Trophoblast cell (in vitro differentiated cells and primary cell): Measurements from ENCODE around the gene ATCAY.

Experiments used
- DNase-seq, 2 donors: peaks; one replicate each; pipeline ENCODE4 v3.0.0-alpha.2; 2016
- H2AFZ ChIP-seq: 2 replicates; pipeline ENCODE4 v1.6.1; 2013; ENCODE audit warnings: low read length, moderate library complexity, mild to moderate bottlenecking; ENCODE audit not compliant: insufficient read depth, poor library complexity
- H2AK5ac ChIP-seq: 2 replicates; pipeline ENCODE4 v1.6.1; 2013; ENCODE audit warnings: mild to moderate bottlenecking, low read length
- H2BK120ac ChIP-seq: 2 replicates; pipeline ENCODE4 v1.6.1; 2013; ENCODE audit warnings: low read length, mild to moderate bottlenecking, moderate library complexity; ENCODE audit not compliant: insufficient read depth, poor library complexity
- H2BK12ac ChIP-seq: 2 replicates; pipeline ENCODE4 v1.6.1; 2013; ENCODE audit warnings: mild to moderate bottlenecking, low read length, moderate library complexity
- H2BK5ac ChIP-seq: 2 replicates; pipeline ENCODE4 v1.6.1; 2013; ENCODE audit warnings: low read length, low read depth, moderate library complexity, mild to moderate bottlenecking; ENCODE audit not compliant: poor library complexity
- H3K14ac ChIP-seq: 2 replicates; pipeline ENCODE4 v1.6.1; 2013; ENCODE audit warnings: mild to moderate bottlenecking, low read length
- H3K18ac ChIP-seq: 2 replicates; pipeline ENCODE4 v1.6.1; 2013; ENCODE audit warnings: mild to moderate bottlenecking, low read length
- H3K23ac ChIP-seq: 2 replicates; pipeline ENCODE4 v1.6.1; 2013; ENCODE audit warnings: low read length
- H3K27ac ChIP-seq: 2 replicates; pipeline ENCODE4 v1.5.1; 2013; ENCODE audit warnings: low read depth, mild to moderate bottlenecking, inconsistent platforms, low read length, moderate library complexity
- H3K27me3 ChIP-seq: 2 replicates; pipeline ENCODE4 v1.6.1; 2013; ENCODE audit warnings: inconsistent platforms, mild to moderate bottlenecking, low read length, moderate library complexity; ENCODE audit not compliant: insufficient read depth
- H3K36me3 ChIP-seq, 2 experiments: 1 replicate in 1 of 2; 2 replicates in 1 of 2; pipeline ENCODE4 v1.6.1; 2013; ENCODE audit warnings: low read length in 2 of 2, mild to moderate bottlenecking in 2 of 2, moderate library complexity in 1 of 2; ENCODE audit not compliant: insufficient read depth in 2 of 2, control insufficient read depth in 1 of 2
- H3K4ac ChIP-seq: 2 replicates; pipeline ENCODE4 v1.6.1; 2013; ENCODE audit warnings: low read depth, mild to moderate bottlenecking, low read length, moderate library complexity
- H3K4me1 ChIP-seq, 2 experiments: 1 replicate in 1 of 2; 2 replicates in 1 of 2; pipeline ENCODE4 v1.6.1; 2013; ENCODE audit warnings: low read length in 2 of 2, mild to moderate bottlenecking in 2 of 2, moderate library complexity in 1 of 2; ENCODE audit not compliant: insufficient read depth in 2 of 2, control insufficient read depth in 1 of 2
- H3K4me2 ChIP-seq: 2 replicates; pipeline ENCODE4 v1.6.1; 2013; ENCODE audit warnings: inconsistent platforms, mild to moderate bottlenecking, low read length, moderate library complexity
- H3K4me3 ChIP-seq: 2 replicates; pipeline ENCODE4 v1.5.1; 2013; ENCODE audit warnings: mild to moderate bottlenecking, low read depth, low read length, inconsistent platforms
- H3K79me1 ChIP-seq: one replicate; pipeline ENCODE4 v1.6.1; 2013; ENCODE audit warnings: low read length
- H3K79me2 ChIP-seq: 2 replicates; pipeline ENCODE4 v1.6.1; 2013; ENCODE audit warnings: low read length, mild to moderate bottlenecking; ENCODE audit not compliant: control insufficient read depth, insufficient read depth, poor library complexity
- H3K9ac ChIP-seq: 2 replicates; pipeline ENCODE4 v1.6.1; 2013; ENCODE audit warnings: mild to moderate bottlenecking, low read length
- H3K9me3 ChIP-seq: 2 replicates; pipeline ENCODE4 v1.6.1; 2013; ENCODE audit warnings: low read depth, mild to moderate bottlenecking, control low read depth, inconsistent platforms, low read length; ENCODE audit not compliant: insufficient read depth
- H4K12ac ChIP-seq: 2 replicates; pipeline ENCODE4 v1.6.1; 2013; ENCODE audit warnings: low read depth, mild to moderate bottlenecking, low read length, moderate library complexity
- H4K8ac ChIP-seq: 2 replicates; pipeline ENCODE4 v1.6.1; 2013; ENCODE audit warnings: low read depth, mild to moderate bottlenecking, low read length, moderate library complexity
- H4K91ac ChIP-seq: one replicate; pipeline ENCODE4 v1.6.1; 2013; ENCODE audit warnings: low read depth, mild to moderate bottlenecking, low read length, moderate library complexity
- WGBS: extraction: QIAGEN DNeasy Blood & Tissue Kit; methylation state at CpG from one replicate; pipeline ENCODE4 v1.1.7; 2013; ENCODE audit warnings: missing lambda C conversion rate; ENCODE audit not compliant: insufficient read length, insufficient coverage; ENCODE audit errors: extremely low coverage; 5-methylcytosine and 5-hydroxymethylcytosine counted together

The ATCAY gene

DNA sequence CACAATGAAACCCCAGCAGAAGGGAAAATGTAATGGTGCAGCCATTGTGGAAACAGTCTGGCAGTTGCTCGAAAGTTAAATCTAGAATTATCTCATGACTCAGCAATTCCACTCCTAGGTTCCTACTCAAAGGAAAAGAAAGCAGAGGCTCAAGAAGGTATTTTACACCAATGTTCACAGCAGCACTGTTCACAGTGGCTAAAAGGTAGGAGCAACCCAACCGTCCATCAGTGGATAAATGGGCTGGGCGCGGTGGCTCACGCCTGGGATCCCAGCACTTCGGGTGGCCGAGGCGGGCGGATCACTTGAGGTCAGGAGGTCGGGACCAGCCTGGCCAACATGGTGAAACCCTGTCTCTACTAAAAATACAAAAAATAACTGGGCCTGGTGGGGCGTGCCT is 37.5 kb upstream of the ATCAY start:
- Histone ChIP-seq H2BK5ac (no peak overlapping the region), H4K12ac (no peak overlapping the region), H3K9me3 (peaks cover under 1% of the 10 kb centered on the region), H2BK120ac (no peak overlapping the region), H2AFZ (no peak overlapping the region), H4K91ac (no peak overlapping the region), H4K8ac (no peak overlapping the region), H3K27me3 (no peaks in the 10 kb centered on the region), H2BK12ac (no peak overlapping the region), H3K4me3 (no peak overlapping the region), H3K4me1 (no peaks in the 10 kb centered on the region), H3K18ac (no peak overlapping the region), H3K9ac (no peak overlapping the region), H3K79me2 (no peaks in the 10 kb centered on the region), H3K4me2 (no peak overlapping the region), H2AK5ac (no peak overlapping the region), H3K36me3 (no peaks in the 10 kb centered on the region), H3K4ac (no peak overlapping the region), H3K23ac (no peak overlapping the region), H3K79me1 (no peaks in the 10 kb centered on the region), H3K27ac (no peak overlapping the region), H3K14ac (no peak overlapping the region)
- WGBS = no CpG with 5 or more reads among the region's 11 CpGs
- DNase-seq = no peak

DNA sequence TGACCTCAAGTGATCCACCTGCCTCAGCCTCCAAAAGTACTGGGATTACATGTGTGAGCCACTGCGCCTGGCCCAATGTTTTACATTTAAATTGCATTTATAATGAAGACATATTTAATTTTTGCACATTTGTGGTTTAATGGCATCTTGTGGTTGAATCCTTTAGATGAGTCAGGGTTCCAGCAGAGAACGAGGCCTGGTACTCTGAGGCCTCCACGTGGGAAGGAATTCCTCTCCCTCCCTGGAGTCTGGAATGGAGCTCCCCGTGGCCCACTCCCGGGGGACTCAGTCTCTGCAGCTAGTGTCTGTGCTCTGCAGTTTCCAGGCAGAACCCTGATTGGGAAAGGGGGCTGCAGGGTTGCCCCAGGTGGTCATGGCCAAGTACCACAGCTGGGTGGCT is 35.9 kb upstream of the ATCAY start:
- no CpG with 5 or more reads among the region's 5 CpGs for WGBS
- Histone ChIP-seq H3K18ac (no peak overlapping the region), H2AK5ac (no peak overlapping the region)

DNA sequence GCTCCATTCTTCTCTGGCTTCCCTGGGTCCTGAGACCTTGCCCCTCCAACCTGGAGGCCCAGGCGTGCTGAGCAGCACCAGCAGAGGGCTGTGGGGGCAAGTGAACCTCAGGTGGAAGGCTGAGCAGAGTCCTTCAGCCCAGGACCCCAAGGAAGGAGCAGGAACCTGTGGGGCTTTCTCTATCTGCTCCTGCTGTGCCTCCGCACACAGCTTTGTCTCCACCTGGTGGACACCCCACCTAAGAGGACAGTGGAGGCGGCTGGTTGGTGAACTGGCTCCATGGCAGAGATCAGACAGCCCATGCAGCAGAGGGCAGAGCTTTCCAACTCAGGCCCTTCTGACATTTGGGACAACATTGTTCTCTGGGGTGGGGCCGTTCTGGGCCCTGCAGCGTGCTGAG is 31.4 kb upstream of the ATCAY start:
- no peaks in the 10 kb centered on the region for H3K79me2 ChIP-seq
- H3K9me3 ChIP-seq = peaks cover 18% of the 10 kb centered on the region
- H3K18ac ChIP-seq = no peak overlapping the region
- no peaks in the 10 kb centered on the region for H3K4me1 ChIP-seq
- no CpG with 5 or more reads among the region's 5 CpGs for WGBS
- no peak overlapping the region for H3K4me2 ChIP-seq
- H3K36me3 ChIP-seq = no peaks in the 10 kb centered on the region
- no peak overlapping the region for H3K4me3 ChIP-seq
- H3K9ac ChIP-seq = no peak overlapping the region
- H3K14ac ChIP-seq = no peak overlapping the region
- no peak overlapping the region for H3K4ac ChIP-seq
- no peak overlapping the region for H4K8ac ChIP-seq
- H3K79me1 ChIP-seq = no peaks in the 10 kb centered on the region
- H3K27me3 ChIP-seq = no peaks in the 10 kb centered on the region
- H4K91ac ChIP-seq = no peak overlapping the region
- H3K23ac ChIP-seq = no peak overlapping the region
- H4K12ac ChIP-seq = no peak overlapping the region
- H2AFZ ChIP-seq = no peak overlapping the region
- no peak overlapping the region for H3K27ac ChIP-seq
- peak in 1 of 2 donors; percentile 58 for DNase-seq
- no peak overlapping the region for H2BK5ac ChIP-seq
- H2AK5ac ChIP-seq = no peak overlapping the region
- H2BK120ac ChIP-seq = no peak overlapping the region
- no peak overlapping the region for H2BK12ac ChIP-seq

More for the DNA sequence above, 35.9 kb upstream of the ATCAY start:
- Histone ChIP-seq H3K27ac (no peak overlapping the region), H3K4ac (no peak overlapping the region), H3K4me1 (no peaks in the 10 kb centered on the region), H3K14ac (no peak overlapping the region), H3K36me3 (no peaks in the 10 kb centered on the region), H3K9ac (no peak overlapping the region), H3K4me3 (no peak overlapping the region), H4K12ac (no peak overlapping the region), H3K79me1 (no peaks in the 10 kb centered on the region), H2BK12ac (no peak overlapping the region), H4K8ac (no peak overlapping the region), H3K79me2 (no peaks in the 10 kb centered on the region), H4K91ac (no peak overlapping the region), H2BK5ac (no peak overlapping the region), H3K23ac (no peak overlapping the region), H3K4me2 (no peak overlapping the region), H2AFZ (no peak overlapping the region), H3K9me3 (no peaks in the 10 kb centered on the region), H3K27me3 (no peaks in the 10 kb centered on the region), H2BK120ac (no peak overlapping the region)
- DNase-seq = no peak

DNA sequence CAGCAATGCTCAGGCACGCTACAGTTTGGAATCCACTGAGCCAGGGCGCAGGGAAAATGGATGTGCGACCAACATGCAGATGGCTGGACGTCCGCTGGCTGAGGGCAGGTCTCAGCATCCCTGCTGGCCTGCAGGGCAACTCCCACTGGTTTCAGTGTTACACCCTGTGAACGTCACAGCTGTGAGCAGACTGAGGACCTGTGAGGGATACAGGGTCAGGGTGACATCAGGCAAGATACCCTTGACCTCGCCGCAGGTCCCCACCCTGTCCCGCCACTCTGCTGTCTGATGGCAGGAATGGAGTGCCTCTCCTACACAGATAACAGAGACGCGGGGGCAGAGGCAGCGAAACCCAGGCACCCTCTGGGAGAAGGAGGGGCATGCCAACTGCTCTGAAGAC is 30.7 kb upstream of the ATCAY start:
- Histone ChIP-seq H2BK5ac (no peak overlapping the region), H2BK12ac (no peak overlapping the region), H3K36me3 (no peaks in the 10 kb centered on the region), H2AFZ (no peak overlapping the region), H2AK5ac (no peak overlapping the region), H3K9ac (no peak overlapping the region), H3K4me1 (no peaks in the 10 kb centered on the region), H3K4me3 (no peak overlapping the region), H4K91ac (no peak overlapping the region), H3K4me2 (no peak overlapping the region), H4K8ac (no peak overlapping the region), H2BK120ac (no peak overlapping the region), H4K12ac (no peak overlapping the region), H3K14ac (no peak overlapping the region), H3K79me1 (no peaks in the 10 kb centered on the region), H3K27ac (no peak overlapping the region), H3K79me2 (no peaks in the 10 kb centered on the region), H3K23ac (no peak overlapping the region), H3K9me3 (peaks cover 18% of the 10 kb centered on the region), H3K18ac (no peak overlapping the region), H3K27me3 (no peaks in the 10 kb centered on the region), H3K4ac (no peak overlapping the region)
- WGBS = no CpG with 5 or more reads among the region's 12 CpGs
- no peak for DNase-seq
